GM12878 (cell line): ENCODE results near the gene WARS2.

ENCODE experiments used
- CBX5 ChIP-seq: sonication (generic); IDR thresholded peaks from 2 replicates; pipeline ENCODE4 v1.6.1; 2016; ENCODE audit warnings: low read depth, moderate library complexity, mild to moderate bottlenecking, inconsistent platforms
- CHD4 ChIP-seq: fragments of 200-600 bp; sonication (generic); IDR thresholded peaks from 2 replicates; pipeline ENCODE4 v1.6.1; 2016; ENCODE audit warnings: mild to moderate bottlenecking
- ESRRA ChIP-seq: IDR thresholded peaks from 2 replicates; pipeline ENCODE4 v1.6.1; 2012; ENCODE audit warnings: mild to moderate bottlenecking, low read length, improper control_type of control experiment
- EZH2 ChIP-seq: IDR thresholded peaks from 2 replicates; pipeline ENCODE4 v1.6.1; 2012; ENCODE audit warnings: low read depth, mild to moderate bottlenecking, control low read depth, inconsistent platforms, low read length, borderline replicate concordance; ENCODE audit not compliant: control insufficient read depth
- POU2F2 ChIP-seq: IDR thresholded peaks from 3 replicates; pipeline ENCODE4 v1.6.1; 2011; ENCODE audit warnings: low read depth, mild to moderate bottlenecking, low read length, borderline replicate concordance
- RAD21 ChIP-seq: IDR thresholded peaks from 2 replicates; pipeline ENCODE4 v1.6.1; 2011; ENCODE audit warnings: mild to moderate bottlenecking, low read depth, low read length, moderate library complexity; ENCODE audit not compliant: insufficient read depth
- RFX5 ChIP-seq: IDR thresholded peaks from 2 replicates; pipeline ENCODE4 v1.6.1; 2011; ENCODE audit warnings: low read depth, low read length, improper control_type of control experiment
- SREBF1 ChIP-seq: IDR thresholded peaks from 2 replicates; pipeline ENCODE4 v1.6.1; 2012; ENCODE audit warnings: mild to moderate bottlenecking, low read length
- SUZ12 ChIP-seq: fragments of 200-600 bp; sonication (generic); IDR thresholded peaks from one replicate; pipeline ENCODE4 v1.6.1; 2018; ENCODE audit warnings: antibody characterized with exemption, mild to moderate bottlenecking; ENCODE audit not compliant: unreplicated experiment
- TF ChIP-seq, protein P1 (sequence below): IDR thresholded peaks from 2 replicates; pipeline ENCODE4 v1.6.1; 2011; ENCODE audit warnings: mild to moderate bottlenecking, low read depth, low read length, moderate library complexity; ENCODE audit not compliant: insufficient replicate concordance
- TF ChIP-seq, protein P2 (sequence below), 3 experiments: IDR thresholded peaks in 2 of 3; conservative IDR thresholded peaks in 1 of 3; 2 replicates each; pipeline ENCODE4 v1.5.1; 2011; ENCODE audit warnings: low read depth in 3 of 3, low read length in 3 of 3, mild to moderate bottlenecking in 3 of 3, control low read depth in 2 of 3, moderate library complexity in 2 of 3, inconsistent platforms in 1 of 3, mixed read lengths in 1 of 3; ENCODE audit not compliant: control insufficient read depth in 2 of 3, insufficient read depth in 1 of 3; ENCODE audit errors: extremely low read depth in 1 of 3
- TF ChIP-seq, protein P3 (sequence below): IDR thresholded peaks from 2 replicates; pipeline ENCODE4 v1.6.1; 2012; ENCODE audit warnings: low read depth, low read length, improper control_type of control experiment
- TF ChIP-seq, protein P4 (sequence below): fragments of 150-350 bp; IDR thresholded peaks from 2 replicates; pipeline ENCODE4 v1.6.1; 2016; ENCODE audit warnings: low read depth, low read length
- TF ChIP-seq, protein P5 (sequence below): fragments of 450-650 bp; formaldehyde crosslinking; IDR thresholded peaks from 2 replicates; pipeline ENCODE4 v1.4.0; 2020; ENCODE audit warnings: mild to moderate bottlenecking, moderate library complexity

DNA sequence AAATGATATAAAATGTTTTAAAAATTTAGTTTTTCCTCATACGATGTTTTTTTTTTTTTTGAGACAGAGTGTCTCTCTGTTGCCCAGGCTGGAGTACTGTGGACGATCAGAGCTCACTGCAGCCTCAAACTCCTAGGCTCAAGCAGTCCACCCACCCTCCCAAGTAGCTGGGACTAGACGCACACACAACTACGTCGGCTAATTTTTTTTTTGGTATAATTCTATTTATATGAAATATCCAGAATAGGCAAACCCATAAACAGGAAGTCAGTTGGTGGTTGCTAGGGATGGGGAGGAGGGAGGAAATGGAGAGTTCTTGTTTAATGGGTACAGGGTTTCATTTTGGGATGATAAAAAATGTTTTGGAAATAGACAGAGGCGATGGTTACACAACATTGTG, 56.5 kb downstream of the WARS2 start:
- no peak for TF ChIP-seq RAD21
- TF ChIP-seq, protein P1, sequence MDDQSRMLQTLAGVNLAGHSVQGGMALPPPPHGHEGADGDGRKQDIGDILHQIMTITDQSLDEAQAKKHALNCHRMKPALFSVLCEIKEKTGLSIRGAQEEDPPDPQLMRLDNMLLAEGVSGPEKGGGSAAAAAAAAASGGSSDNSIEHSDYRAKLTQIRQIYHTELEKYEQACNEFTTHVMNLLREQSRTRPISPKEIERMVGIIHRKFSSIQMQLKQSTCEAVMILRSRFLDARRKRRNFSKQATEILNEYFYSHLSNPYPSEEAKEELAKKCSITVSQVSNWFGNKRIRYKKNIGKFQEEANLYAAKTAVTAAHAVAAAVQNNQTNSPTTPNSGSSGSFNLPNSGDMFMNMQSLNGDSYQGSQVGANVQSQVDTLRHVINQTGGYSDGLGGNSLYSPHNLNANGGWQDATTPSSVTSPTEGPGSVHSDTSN = no peak
- TF ChIP-seq, protein P2, sequence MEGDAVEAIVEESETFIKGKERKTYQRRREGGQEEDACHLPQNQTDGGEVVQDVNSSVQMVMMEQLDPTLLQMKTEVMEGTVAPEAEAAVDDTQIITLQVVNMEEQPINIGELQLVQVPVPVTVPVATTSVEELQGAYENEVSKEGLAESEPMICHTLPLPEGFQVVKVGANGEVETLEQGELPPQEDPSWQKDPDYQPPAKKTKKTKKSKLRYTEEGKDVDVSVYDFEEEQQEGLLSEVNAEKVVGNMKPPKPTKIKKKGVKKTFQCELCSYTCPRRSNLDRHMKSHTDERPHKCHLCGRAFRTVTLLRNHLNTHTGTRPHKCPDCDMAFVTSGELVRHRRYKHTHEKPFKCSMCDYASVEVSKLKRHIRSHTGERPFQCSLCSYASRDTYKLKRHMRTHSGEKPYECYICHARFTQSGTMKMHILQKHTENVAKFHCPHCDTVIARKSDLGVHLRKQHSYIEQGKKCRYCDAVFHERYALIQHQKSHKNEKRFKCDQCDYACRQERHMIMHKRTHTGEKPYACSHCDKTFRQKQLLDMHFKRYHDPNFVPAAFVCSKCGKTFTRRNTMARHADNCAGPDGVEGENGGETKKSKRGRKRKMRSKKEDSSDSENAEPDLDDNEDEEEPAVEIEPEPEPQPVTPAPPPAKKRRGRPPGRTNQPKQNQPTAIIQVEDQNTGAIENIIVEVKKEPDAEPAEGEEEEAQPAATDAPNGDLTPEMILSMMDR (IDR thresholded peaks at IDR 0.05 in 2 of 3, conservative IDR thresholded peaks at IDR 0.05 in 1 of 3; ENCODE audit: control insufficient read depth in 2 of 3, extremely low read depth in 1 of 3, insufficient read depth in 1 of 3, low read depth in 3 of 3, low read length in 3 of 3) = no peak
- no peak for TF ChIP-seq SREBF1
- TF ChIP-seq ESRRA = no peak
- TF ChIP-seq EZH2 = no peak
- TF ChIP-seq, protein P3, sequence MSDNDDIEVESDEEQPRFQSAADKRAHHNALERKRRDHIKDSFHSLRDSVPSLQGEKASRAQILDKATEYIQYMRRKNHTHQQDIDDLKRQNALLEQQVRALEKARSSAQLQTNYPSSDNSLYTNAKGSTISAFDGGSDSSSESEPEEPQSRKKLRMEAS = no peak
- TF ChIP-seq POU2F2 = no peak
- no peak for TF ChIP-seq RFX5
- TF ChIP-seq, protein P4, sequence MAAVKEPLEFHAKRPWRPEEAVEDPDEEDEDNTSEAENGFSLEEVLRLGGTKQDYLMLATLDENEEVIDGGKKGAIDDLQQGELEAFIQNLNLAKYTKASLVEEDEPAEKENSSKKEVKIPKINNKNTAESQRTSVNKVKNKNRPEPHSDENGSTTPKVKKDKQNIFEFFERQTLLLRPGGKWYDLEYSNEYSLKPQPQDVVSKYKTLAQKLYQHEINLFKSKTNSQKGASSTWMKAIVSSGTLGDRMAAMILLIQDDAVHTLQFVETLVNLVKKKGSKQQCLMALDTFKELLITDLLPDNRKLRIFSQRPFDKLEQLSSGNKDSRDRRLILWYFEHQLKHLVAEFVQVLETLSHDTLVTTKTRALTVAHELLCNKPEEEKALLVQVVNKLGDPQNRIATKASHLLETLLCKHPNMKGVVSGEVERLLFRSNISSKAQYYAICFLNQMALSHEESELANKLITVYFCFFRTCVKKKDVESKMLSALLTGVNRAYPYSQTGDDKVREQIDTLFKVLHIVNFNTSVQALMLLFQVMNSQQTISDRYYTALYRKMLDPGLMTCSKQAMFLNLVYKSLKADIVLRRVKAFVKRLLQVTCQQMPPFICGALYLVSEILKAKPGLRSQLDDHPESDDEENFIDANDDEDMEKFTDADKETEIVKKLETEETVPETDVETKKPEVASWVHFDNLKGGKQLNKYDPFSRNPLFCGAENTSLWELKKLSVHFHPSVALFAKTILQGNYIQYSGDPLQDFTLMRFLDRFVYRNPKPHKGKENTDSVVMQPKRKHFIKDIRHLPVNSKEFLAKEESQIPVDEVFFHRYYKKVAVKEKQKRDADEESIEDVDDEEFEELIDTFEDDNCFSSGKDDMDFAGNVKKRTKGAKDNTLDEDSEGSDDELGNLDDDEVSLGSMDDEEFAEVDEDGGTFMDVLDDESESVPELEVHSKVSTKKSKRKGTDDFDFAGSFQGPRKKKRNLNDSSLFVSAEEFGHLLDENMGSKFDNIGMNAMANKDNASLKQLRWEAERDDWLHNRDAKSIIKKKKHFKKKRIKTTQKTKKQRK = no peak
- no peak for TF ChIP-seq CHD4
- TF ChIP-seq SUZ12 = no peak
- TF ChIP-seq CBX5 = no peak
- TF ChIP-seq, protein P5, sequence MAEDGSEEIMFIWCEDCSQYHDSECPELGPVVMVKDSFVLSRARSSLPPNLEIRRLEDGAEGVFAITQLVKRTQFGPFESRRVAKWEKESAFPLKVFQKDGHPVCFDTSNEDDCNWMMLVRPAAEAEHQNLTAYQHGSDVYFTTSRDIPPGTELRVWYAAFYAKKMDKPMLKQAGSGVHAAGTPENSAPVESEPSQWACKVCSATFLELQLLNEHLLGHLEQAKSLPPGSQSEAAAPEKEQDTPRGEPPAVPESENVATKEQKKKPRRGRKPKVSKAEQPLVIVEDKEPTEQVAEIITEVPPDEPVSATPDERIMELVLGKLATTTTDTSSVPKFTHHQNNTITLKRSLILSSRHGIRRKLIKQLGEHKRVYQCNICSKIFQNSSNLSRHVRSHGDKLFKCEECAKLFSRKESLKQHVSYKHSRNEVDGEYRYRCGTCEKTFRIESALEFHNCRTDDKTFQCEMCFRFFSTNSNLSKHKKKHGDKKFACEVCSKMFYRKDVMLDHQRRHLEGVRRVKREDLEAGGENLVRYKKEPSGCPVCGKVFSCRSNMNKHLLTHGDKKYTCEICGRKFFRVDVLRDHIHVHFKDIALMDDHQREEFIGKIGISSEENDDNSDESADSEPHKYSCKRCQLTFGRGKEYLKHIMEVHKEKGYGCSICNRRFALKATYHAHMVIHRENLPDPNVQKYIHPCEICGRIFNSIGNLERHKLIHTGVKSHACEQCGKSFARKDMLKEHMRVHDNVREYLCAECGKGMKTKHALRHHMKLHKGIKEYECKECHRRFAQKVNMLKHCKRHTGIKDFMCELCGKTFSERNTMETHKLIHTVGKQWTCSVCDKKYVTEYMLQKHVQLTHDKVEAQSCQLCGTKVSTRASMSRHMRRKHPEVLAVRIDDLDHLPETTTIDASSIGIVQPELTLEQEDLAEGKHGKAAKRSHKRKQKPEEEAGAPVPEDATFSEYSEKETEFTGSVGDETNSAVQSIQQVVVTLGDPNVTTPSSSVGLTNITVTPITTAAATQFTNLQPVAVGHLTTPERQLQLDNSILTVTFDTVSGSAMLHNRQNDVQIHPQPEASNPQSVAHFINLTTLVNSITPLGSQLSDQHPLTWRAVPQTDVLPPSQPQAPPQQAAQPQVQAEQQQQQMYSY = no peak
